ENCODE results near the gene OPA1. TPM values are rescaled to one million over a fixed set of nuclear protein-coding genes. Genes with fewer than 3 reads are reported as not detected.

The OPA1 gene
- polyA plus RNA-seq, 1 donor, result 45.5 TPM

DNA sequence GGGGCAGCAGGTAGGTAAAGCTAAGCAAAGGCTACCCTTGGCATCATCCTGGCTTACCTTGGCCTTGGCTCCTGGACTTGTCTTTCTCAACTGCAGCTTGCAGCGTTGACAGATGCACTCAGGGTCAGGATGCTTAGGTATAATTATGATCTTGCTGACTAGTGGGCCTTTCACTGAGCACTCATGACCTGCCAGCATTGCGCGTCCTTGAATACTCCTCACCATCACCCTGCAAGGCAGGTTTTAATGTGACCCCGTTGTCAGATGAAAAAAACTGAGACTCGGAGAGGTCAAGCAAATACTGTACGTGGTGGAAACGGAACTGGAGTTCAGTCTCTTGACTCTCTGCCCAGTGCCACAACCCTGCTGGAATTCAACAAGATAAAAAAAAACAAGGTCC lies 126.7 kb downstream of the OPA1 start:
- H3K4me1 ChIP-seq (ENCODE audit: control insufficient read depth, insufficient read depth, low read length), result no peaks in the 10 kb centered on the region
- H3K9me3 ChIP-seq (ENCODE audit: control insufficient read depth, low read depth, low read length), result peaks cover 5% of the 10 kb centered on the region
- H3K27ac ChIP-seq (ENCODE audit: low read length), result no peak overlapping the region
- H3K27me3 ChIP-seq (ENCODE audit: control insufficient read depth, insufficient read depth, low read length), result no peaks in the 10 kb centered on the region
- DNase-seq, result no peak
- no peak overlapping the region for H3K4me3 ChIP-seq (ENCODE audit: low read length)
- H3K36me3 ChIP-seq (ENCODE audit: control insufficient read depth, insufficient read depth, low read length), result no peaks in the 10 kb centered on the region
- no CpG with 5 or more reads among the region's 7 CpGs for WGBS (ENCODE audit: insufficient coverage, low lambda C conversion rate)

DNA sequence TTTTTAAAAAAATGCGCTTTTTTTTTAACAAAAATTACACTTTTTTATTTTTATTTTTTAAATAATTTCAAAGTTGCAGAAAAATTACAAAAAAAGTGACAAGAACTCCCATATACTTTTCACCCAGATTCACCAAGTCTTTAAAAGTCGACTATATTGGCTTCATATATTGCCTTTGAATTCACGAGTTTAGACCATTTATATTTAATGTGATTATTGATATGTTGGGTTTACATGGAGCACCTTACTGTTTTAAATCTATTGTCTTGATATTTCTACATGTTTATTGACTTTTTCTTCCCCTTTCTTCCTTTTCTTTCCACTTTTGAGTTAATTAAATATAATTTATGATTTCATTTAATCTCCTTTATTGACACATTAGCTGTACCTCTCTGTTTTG lies 127.2 kb downstream of the OPA1 start:
- 100% methylated on average over 3 of the region's 3 CpGs for WGBS (ENCODE audit: insufficient coverage, low lambda C conversion rate)
- H3K4me3 ChIP-seq (ENCODE audit: low read length), result no peak overlapping the region
- no peaks in the 10 kb centered on the region for H3K4me1 ChIP-seq (ENCODE audit: control insufficient read depth, insufficient read depth, low read length)
- H3K36me3 ChIP-seq (ENCODE audit: control insufficient read depth, insufficient read depth, low read length), result no peaks in the 10 kb centered on the region
- H3K27ac ChIP-seq (ENCODE audit: low read length), result no peak overlapping the region
- H3K9me3 ChIP-seq (ENCODE audit: control insufficient read depth, low read depth, low read length), result peaks cover under 1% of the 10 kb centered on the region
- DNase-seq, result no peak
- H3K27me3 ChIP-seq (ENCODE audit: control insufficient read depth, insufficient read depth, low read length), result no peaks in the 10 kb centered on the region

- Histone ChIP-seq H3K36me3 (ENCODE audit: control insufficient read depth, insufficient read depth, low read length) (no peaks in the 10 kb centered on the region), H3K4me1 (ENCODE audit: control insufficient read depth, insufficient read depth, low read length) (no peaks in the 10 kb centered on the region), H3K27me3 (ENCODE audit: control insufficient read depth, insufficient read depth, low read length) (no peaks in the 10 kb centered on the region), H3K27ac (ENCODE audit: low read length) (no peak overlapping the region), H3K4me3 (ENCODE audit: low read length) (no peak overlapping the region), H3K9me3 (ENCODE audit: control insufficient read depth, low read depth, low read length) (no peaks in the 10 kb centered on the region)
- no peak for DNase-seq
- WGBS (ENCODE audit: insufficient coverage, low lambda C conversion rate), result no CpG with 5 or more reads among the region's 3 CpGs
Observed at GRCh38 chr3:193722566-193722965, 129.6 kb downstream of the OPA1 start.

- no peak for DNase-seq
- H3K36me3 ChIP-seq (ENCODE audit: control insufficient read depth, insufficient read depth, low read length), result no peaks in the 10 kb centered on the region
- no peaks in the 10 kb centered on the region for H3K9me3 ChIP-seq (ENCODE audit: control insufficient read depth, low read depth, low read length)
- WGBS (ENCODE audit: insufficient coverage, low lambda C conversion rate), result no CpG with 5 or more reads among the region's 6 CpGs
- H3K4me3 ChIP-seq (ENCODE audit: low read length), result no peak overlapping the region
- H3K27ac ChIP-seq (ENCODE audit: low read length), result no peak overlapping the region
- H3K4me1 ChIP-seq (ENCODE audit: control insufficient read depth, insufficient read depth, low read length), result peaks cover 4% of the 10 kb centered on the region
- no peaks in the 10 kb centered on the region for H3K27me3 ChIP-seq (ENCODE audit: control insufficient read depth, insufficient read depth, low read length)
Observed at GRCh38 chr3:193727089-193727488, 134.1 kb downstream of the OPA1 start.

- H3K9me3 ChIP-seq (ENCODE audit: control insufficient read depth, low read depth, low read length), result no peaks in the 10 kb centered on the region
- H3K4me3 ChIP-seq (ENCODE audit: low read length), result no peak overlapping the region
- H3K27ac ChIP-seq (ENCODE audit: low read length), result no peak overlapping the region
- no CpG with 5 or more reads among the region's 7 CpGs for WGBS (ENCODE audit: insufficient coverage, low lambda C conversion rate)
- no peak for DNase-seq
- H3K4me1 ChIP-seq (ENCODE audit: control insufficient read depth, insufficient read depth, low read length), result peaks cover 14% of the 10 kb centered on the region
- no peaks in the 10 kb centered on the region for H3K36me3 ChIP-seq (ENCODE audit: control insufficient read depth, insufficient read depth, low read length)
- no peaks in the 10 kb centered on the region for H3K27me3 ChIP-seq (ENCODE audit: control insufficient read depth, insufficient read depth, low read length)
Observed at GRCh38 chr3:193728429-193729087, 135.6 kb downstream of the OPA1 start.

DNA sequence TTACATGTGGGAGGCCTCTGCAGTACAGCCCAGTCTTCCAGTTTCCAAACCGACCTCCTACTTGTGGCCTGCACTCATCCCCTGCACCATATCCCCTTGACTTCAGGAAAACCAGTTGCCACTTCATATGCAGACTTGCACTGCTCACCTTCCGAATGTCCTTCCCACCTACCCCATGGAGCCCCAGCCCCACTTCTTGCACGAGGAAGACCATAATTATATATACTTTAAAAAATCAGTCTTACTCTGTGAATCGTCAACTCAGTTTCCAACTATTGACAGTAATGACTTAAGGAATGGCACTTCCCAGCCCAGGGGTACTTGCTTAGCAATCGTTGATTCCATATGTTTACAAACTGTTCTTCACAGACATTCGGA lies 136.1 kb downstream of the OPA1 start:
- Histone ChIP-seq H3K4me3 (ENCODE audit: low read length) (no peak overlapping the region), H3K27me3 (ENCODE audit: control insufficient read depth, insufficient read depth, low read length) (no peaks in the 10 kb centered on the region), H3K36me3 (ENCODE audit: control insufficient read depth, insufficient read depth, low read length) (no peaks in the 10 kb centered on the region), H3K4me1 (ENCODE audit: control insufficient read depth, insufficient read depth, low read length) (peaks cover 14% of the 10 kb centered on the region), H3K9me3 (ENCODE audit: control insufficient read depth, low read depth, low read length) (no peaks in the 10 kb centered on the region), H3K27ac (ENCODE audit: low read length) (no peak overlapping the region)
- no peak for DNase-seq
- WGBS (ENCODE audit: insufficient coverage, low lambda C conversion rate), result no CpG with 5 or more reads among the region's 6 CpGs

DNA sequence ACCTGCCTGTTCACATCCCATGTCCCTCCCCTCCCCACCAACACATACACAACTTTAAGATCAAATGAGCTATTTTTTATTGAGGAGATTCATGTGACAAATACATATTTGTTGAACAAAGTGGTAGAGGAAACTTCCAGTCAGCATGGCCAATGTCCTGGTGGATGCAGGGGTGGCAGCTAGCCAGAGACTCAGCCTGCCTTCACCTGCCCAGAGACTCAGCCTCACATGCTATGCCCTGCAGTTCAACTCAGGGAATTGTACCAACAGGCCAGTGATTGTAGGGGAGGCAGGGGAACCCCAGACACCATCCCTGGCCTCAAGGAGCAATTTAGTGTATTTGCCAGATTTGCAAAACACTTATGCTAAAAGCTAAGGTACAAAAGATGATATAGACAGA lies 136.6 kb downstream of the OPA1 start:
- DNase-seq, result no peak
- no peak overlapping the region for H3K4me3 ChIP-seq (ENCODE audit: low read length)
- no peaks in the 10 kb centered on the region for H3K27me3 ChIP-seq (ENCODE audit: control insufficient read depth, insufficient read depth, low read length)
- H3K4me1 ChIP-seq (ENCODE audit: control insufficient read depth, insufficient read depth, low read length), result peaks cover 14% of the 10 kb centered on the region
- H3K27ac ChIP-seq (ENCODE audit: low read length), result no peak overlapping the region
- no peaks in the 10 kb centered on the region for H3K36me3 ChIP-seq (ENCODE audit: control insufficient read depth, insufficient read depth, low read length)
- H3K9me3 ChIP-seq (ENCODE audit: control insufficient read depth, low read depth, low read length), result no peaks in the 10 kb centered on the region

DNA sequence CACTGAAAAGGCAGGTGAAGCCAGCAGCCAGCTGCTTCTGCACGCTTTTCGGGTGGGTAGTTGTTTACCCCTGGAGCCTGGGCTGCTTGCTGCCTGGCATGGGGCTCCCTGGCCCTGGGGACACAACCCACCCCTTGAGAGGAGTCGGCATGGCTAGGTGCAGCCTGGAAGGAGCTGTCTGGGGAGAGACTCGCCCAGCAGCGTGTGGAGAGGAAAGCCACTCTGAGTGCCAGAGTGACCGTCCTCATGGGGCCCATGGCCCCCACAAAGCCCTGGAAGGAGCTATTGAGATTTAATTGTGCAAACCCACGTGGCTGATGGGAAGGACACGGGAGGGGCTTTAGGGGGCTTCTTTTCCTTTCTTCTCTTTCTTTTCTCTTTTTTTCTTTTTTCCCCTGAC lies 137.5 kb downstream of the OPA1 start:
- Histone ChIP-seq H3K36me3 (ENCODE audit: control insufficient read depth, insufficient read depth, low read length) (no peaks in the 10 kb centered on the region), H3K27me3 (ENCODE audit: control insufficient read depth, insufficient read depth, low read length) (no peaks in the 10 kb centered on the region), H3K9me3 (ENCODE audit: control insufficient read depth, low read depth, low read length) (no peaks in the 10 kb centered on the region), H3K4me3 (ENCODE audit: low read length) (no peak overlapping the region), H3K4me1 (ENCODE audit: control insufficient read depth, insufficient read depth, low read length) (peaks cover 14% of the 10 kb centered on the region), H3K27ac (ENCODE audit: low read length) (no peak overlapping the region)
- DNase-seq, result no peak
- WGBS (ENCODE audit: insufficient coverage, low lambda C conversion rate), result no CpG with 5 or more reads among the region's 8 CpGs

- no CpG with 5 or more reads among the region's 14 CpGs for WGBS (ENCODE audit: insufficient coverage, low lambda C conversion rate)
- H3K27ac ChIP-seq (ENCODE audit: low read length), result no peak overlapping the region
Observed at GRCh38 chr3:193730976-193731375, 138.0 kb downstream of the OPA1 start.

DNA sequence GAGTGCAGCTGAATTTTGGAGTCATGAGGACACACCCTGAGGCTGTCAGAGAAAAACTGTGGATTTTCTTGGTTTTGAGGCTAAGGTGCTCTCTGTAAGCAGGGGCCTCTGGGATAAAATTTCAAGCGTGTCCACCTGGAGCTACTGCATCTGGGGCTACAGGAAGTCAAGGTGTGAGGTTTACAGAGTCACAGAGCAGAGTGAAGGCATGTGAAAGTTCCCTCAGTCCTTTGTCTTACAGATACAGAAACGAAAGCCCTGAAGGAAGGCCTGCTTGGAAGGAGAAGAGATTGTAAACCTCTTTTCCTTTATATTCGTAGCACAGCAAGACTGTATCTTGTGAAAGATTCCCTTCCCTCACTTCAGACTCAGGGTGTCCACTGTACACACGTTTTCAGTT lies 138.6 kb downstream of the OPA1 start:
- H3K27ac ChIP-seq (ENCODE audit: low read length), result peak overlapping the region; percentile 54
- H3K4me1 ChIP-seq (ENCODE audit: control insufficient read depth, insufficient read depth, low read length), result peaks cover 14% of the 10 kb centered on the region
- H3K27me3 ChIP-seq (ENCODE audit: control insufficient read depth, insufficient read depth, low read length), result no peaks in the 10 kb centered on the region
- DNase-seq, result no peak
- no peaks in the 10 kb centered on the region for H3K9me3 ChIP-seq (ENCODE audit: control insufficient read depth, low read depth, low read length)
- H3K36me3 ChIP-seq (ENCODE audit: control insufficient read depth, insufficient read depth, low read length), result no peaks in the 10 kb centered on the region
- no peak overlapping the region for H3K4me3 ChIP-seq (ENCODE audit: low read length)
- WGBS (ENCODE audit: insufficient coverage, low lambda C conversion rate), result 88% methylated on average over 2 of the region's 4 CpGs

More at GRCh38 chr3:193730976-193731375, 138.0 kb downstream of the OPA1 start:
- H3K4me3 ChIP-seq (ENCODE audit: low read length), result no peak overlapping the region
- DNase-seq, result no peak
- H3K36me3 ChIP-seq (ENCODE audit: control insufficient read depth, insufficient read depth, low read length), result no peaks in the 10 kb centered on the region
- H3K4me1 ChIP-seq (ENCODE audit: control insufficient read depth, insufficient read depth, low read length), result peaks cover 14% of the 10 kb centered on the region
- no peaks in the 10 kb centered on the region for H3K9me3 ChIP-seq (ENCODE audit: control insufficient read depth, low read depth, low read length)
- H3K27me3 ChIP-seq (ENCODE audit: control insufficient read depth, insufficient read depth, low read length), result no peaks in the 10 kb centered on the region

GRCh38 chr3:193732391-193732790 lies 139.4 kb downstream of the OPA1 start:
- Histone ChIP-seq H3K9me3 (ENCODE audit: control insufficient read depth, low read depth, low read length) (no peaks in the 10 kb centered on the region), H3K27me3 (ENCODE audit: control insufficient read depth, insufficient read depth, low read length) (no peaks in the 10 kb centered on the region), H3K36me3 (ENCODE audit: control insufficient read depth, insufficient read depth, low read length) (no peaks in the 10 kb centered on the region), H3K4me3 (ENCODE audit: low read length) (no peak overlapping the region), H3K27ac (ENCODE audit: low read length) (peak overlapping the region; percentile 86), H3K4me1 (ENCODE audit: control insufficient read depth, insufficient read depth, low read length) (peaks cover 14% of the 10 kb centered on the region)
- DNase-seq, result peak; percentile 91 to 95
- WGBS (ENCODE audit: insufficient coverage, low lambda C conversion rate), result no CpG with 5 or more reads among the region's 9 CpGs

Data from large intestine (tissue), 3 donors.